NOMO-1 (cell line): ENCODE measurements around the gene CFAP221.

ENCODE experiments used
- DNase-seq, 2 experiments: peaks; one replicate each; lab custom pipeline; 2025; ENCODE audit not compliant: unreplicated experiment in 2 of 2; lab: John Stamatoyannopoulos, UW

CFAP221 gene

GRCh38 chr2:119674711-119675500 lies 130.7 kb downstream of the CFAP221 start:
- DNase-seq, result no peak

- no peak for DNase-seq
Measured at GRCh38 chr2:119678021-119678656, 133.9 kb downstream of the CFAP221 start.

- DNase-seq, result no peak
Measured at GRCh38 chr2:119679526-119679837, 135.2 kb downstream of the CFAP221 start.

- no peak for DNase-seq
Measured at GRCh38 chr2:119679846-119680245, 135.6 kb downstream of the CFAP221 start.

- DNase-seq, result no peak
Measured at GRCh38 chr2:119680457-119681202, 136.4 kb downstream of the CFAP221 start.

GRCh38 chr2:119681203-119681867 lies 137.1 kb downstream of the CFAP221 start:
- DNase-seq, result no peak

- DNase-seq, result no peak
Measured at GRCh38 chr2:119681868-119682220, 137.6 kb downstream of the CFAP221 start.

- no peak for DNase-seq
Measured at GRCh38 chr2:119682578-119682977, 138.3 kb downstream of the CFAP221 start.

GRCh38 chr2:119683074-119683712 lies 138.9 kb downstream of the CFAP221 start:
- no peak for DNase-seq

GRCh38 chr2:119683713-119684443 lies 139.6 kb downstream of the CFAP221 start:
- DNase-seq, result no peak

GRCh38 chr2:119684518-119684917 lies 140.3 kb downstream of the CFAP221 start:
- DNase-seq, result no peak

GRCh38 chr2:119688616-119689015 lies 144.4 kb downstream of the CFAP221 start:
- DNase-seq, result no peak

GRCh38 chr2:119689218-119689617 lies 145.0 kb downstream of the CFAP221 start:
- DNase-seq, result no peak

- DNase-seq, result no peak
Measured at GRCh38 chr2:119691189-119691588, 146.9 kb downstream of the CFAP221 start.

GRCh38 chr2:119691651-119692245 lies 147.5 kb downstream of the CFAP221 start:
- DNase-seq, result no peak

- no peak for DNase-seq
Measured at GRCh38 chr2:119692310-119692709, 148.1 kb downstream of the CFAP221 start.

- no peak for DNase-seq
Measured at GRCh38 chr2:119692954-119693353, 148.7 kb downstream of the CFAP221 start.

- no peak for DNase-seq
Measured at GRCh38 chr2:119693567-119693966, 149.3 kb downstream of the CFAP221 start.

- DNase-seq, result no peak
Measured at GRCh38 chr2:119693967-119694366, 149.7 kb downstream of the CFAP221 start.

GRCh38 chr2:119694470-119694844 lies 150.2 kb downstream of the CFAP221 start:
- no peak for DNase-seq
